Testis (tissue), 2 donors: ENCODE measurements around the gene VPS72.

Experiments
- POLR2A ChIP-seq: fragments of 450-650 bp; IDR thresholded peaks from one replicate; pipeline ENCODE4 v1.6.1; 2017; ENCODE audit warnings: antibody characterized with exemption, mild to moderate bottlenecking, moderate library complexity
- TF ChIP-seq, protein P1 (sequence below), 3 experiments: fragments of 450-650 bp in 2 of 3; fragments of 200-600 bp in 1 of 3; sonication (generic) in 1 of 3; IDR thresholded peaks; one replicate each; pipeline ENCODE4 v1.5.1; 2016 to 2019; ENCODE audit warnings: antibody characterized with exemption in 3 of 3, mild to moderate bottlenecking in 2 of 3, moderate library complexity in 1 of 3

DNA sequence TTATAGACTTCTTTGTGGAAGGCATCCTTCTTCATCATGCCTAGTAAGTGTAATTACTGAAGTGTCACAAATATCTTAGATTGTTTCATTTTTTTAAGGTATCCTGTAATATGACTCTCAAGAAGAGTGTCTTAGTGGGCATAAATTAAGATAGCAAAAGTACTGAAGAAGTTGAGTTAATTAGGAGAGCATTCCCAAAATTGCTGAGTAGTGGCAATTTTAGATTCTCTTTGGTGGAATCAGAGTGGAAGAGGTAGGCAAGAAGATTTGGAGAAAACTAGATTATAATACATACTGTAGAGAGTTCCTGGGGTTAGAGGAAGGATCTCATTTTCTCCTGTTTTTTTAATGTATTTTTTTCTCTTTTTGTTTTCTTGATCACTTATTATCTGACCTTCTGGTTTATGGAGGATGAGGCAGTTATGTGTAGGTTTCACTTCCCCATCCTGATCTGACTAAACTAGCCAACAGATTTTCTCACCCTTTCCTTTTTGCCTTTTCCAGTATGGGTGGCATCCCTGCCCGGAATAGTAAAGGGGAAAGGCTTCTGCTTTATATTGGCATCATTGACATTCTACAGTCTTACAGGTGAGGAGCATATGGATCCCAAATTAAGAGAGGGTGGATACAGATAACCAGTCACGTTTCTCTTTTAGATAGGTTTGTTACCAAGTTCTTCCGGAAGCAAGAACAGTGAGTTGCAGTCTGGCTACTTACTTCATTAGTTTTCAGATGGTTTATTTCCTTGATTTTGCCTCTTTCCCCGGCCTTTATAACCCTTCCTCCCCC is 47.9 kb upstream of the VPS72 start:
- TF ChIP-seq, protein P1, sequence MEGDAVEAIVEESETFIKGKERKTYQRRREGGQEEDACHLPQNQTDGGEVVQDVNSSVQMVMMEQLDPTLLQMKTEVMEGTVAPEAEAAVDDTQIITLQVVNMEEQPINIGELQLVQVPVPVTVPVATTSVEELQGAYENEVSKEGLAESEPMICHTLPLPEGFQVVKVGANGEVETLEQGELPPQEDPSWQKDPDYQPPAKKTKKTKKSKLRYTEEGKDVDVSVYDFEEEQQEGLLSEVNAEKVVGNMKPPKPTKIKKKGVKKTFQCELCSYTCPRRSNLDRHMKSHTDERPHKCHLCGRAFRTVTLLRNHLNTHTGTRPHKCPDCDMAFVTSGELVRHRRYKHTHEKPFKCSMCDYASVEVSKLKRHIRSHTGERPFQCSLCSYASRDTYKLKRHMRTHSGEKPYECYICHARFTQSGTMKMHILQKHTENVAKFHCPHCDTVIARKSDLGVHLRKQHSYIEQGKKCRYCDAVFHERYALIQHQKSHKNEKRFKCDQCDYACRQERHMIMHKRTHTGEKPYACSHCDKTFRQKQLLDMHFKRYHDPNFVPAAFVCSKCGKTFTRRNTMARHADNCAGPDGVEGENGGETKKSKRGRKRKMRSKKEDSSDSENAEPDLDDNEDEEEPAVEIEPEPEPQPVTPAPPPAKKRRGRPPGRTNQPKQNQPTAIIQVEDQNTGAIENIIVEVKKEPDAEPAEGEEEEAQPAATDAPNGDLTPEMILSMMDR (IDR thresholded peaks at IDR 0.05): no peak
- TF ChIP-seq POLR2A: no peak
